HG02763 (cell line): ENCODE results near the gene SERPINC1.
"Not testable (repeated sequence)": the region's sequence is repeated elsewhere in the genome, so short reads cannot be mapped to it uniquely, and the experiment has no call there.

Experiments
- ATAC-seq: cut with Tn5 transposase; IDR thresholded peaks from one replicate; pipeline ENCODE4 v1.9.1; 2021; ENCODE audit warnings: mild to moderate bottlenecking, moderate library complexity; ENCODE audit not compliant: unreplicated experiment

The SERPINC1 gene

DNA sequence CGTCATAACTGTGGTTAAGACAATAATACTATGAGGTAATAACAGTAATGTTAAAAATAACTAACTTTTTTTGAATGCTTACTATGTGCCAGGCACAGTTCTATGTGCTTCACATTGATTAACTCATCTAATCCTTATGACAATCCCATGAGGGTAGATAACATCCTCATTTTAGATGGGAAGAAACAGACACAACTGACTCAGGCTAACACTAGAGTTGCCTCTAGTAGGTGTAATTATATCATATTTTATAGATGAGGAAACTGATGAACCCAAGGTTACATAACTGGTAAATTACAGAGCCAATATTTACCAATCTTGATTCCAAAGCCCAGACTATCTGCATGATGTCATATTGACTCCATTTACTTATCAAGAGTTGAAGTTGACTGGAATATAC is 23.5 kb downstream of the SERPINC1 start:
- ATAC-seq, result no peak

DNA sequence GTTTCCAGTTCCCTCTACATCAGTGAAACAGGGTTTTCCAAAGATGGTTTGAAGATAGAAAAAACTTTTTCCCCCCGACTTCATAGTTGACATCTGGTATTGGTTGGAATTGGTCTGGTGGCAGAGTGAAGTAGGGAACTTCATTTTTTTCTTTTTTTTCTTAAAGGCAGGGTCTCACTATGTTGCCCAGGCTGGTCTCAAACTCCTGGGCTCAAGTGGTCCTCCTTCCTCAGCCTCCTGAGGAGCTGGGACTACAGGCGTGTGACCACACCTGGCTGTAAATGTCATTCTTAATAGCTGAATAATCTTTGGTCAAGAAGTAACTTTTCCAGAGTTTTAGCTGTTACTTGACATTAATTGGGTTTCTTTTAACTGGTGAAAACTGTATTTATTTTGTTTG is 27.2 kb downstream of the SERPINC1 start:
- ATAC-seq, result no peak

- no peak for ATAC-seq
Observed at GRCh38 chr1:173888749-173889148, 28.4 kb downstream of the SERPINC1 start.

DNA sequence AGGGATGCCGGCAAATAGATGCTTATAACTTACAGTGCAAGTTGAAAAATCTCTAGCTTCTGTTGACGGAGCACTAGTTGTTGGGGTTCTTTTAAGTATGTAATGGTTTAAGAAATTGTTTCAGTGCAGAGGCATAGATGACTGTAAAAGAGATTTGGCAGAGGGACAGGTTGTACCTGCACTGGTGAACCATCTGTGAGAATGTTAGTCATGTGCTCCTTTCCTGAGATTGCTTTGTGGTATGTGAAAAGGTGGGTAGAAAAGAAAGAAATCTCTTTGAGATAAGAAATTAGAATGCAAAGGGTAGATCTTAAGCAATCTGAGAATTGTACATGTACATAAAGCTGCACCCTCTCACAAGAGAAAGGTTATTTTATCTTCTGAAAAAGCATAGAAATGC is 29.5 kb downstream of the SERPINC1 start:
- no peak for ATAC-seq

GRCh38 chr1:173886746-173887611 is 30.1 kb downstream of the SERPINC1 start:
- no peak for ATAC-seq

DNA sequence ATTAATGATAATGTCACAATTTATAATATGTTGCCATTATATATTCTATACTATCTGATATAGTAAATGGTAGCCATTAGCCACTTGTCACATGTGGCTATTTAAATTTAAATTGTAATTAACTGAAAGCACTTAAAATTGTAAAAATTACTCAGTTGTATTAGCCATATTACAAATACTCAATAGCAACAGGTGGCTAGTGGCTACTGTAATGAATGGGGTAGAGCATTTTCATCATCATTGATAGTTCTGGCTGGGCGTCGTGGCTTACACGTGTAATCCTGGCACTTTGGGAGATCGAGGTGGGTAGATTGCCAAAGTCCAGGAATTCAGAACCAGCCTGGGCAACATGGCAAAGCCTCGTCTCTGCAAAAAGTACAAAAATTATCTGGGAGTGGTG is 32.4 kb downstream of the SERPINC1 start:
- no peak for ATAC-seq

- not testable (repeated sequence) for ATAC-seq
Observed at GRCh38 chr1:173881117-173881516, 36.0 kb downstream of the SERPINC1 start.

DNA sequence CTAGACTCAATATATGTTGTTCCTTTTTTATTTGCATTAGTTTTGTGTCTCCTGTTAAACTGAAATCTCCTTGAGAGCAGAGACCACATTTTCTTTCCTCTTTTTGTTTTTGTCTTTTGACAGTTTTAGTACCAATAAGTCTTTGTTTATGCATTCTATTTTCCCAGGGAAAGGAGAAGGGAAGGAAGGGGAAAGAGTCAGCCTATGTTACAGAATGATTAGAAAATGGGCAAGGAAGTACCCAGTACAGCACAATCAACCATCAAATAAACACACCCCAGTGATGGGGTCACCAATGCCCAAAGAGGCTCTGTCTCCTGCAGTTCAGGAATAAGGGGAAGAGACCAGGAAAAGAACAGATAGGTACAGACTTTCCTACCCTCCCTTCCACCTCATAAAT is 38.9 kb downstream of the SERPINC1 start:
- no peak for ATAC-seq

GRCh38 chr1:173876732-173877131 is 40.4 kb downstream of the SERPINC1 start:
- ATAC-seq, result no peak

GRCh38 chr1:173871500-173871899 is 45.6 kb downstream of the SERPINC1 start:
- no peak for ATAC-seq

- no peak for ATAC-seq
Observed at GRCh38 chr1:173871091-173871490, 46.0 kb downstream of the SERPINC1 start.

- ATAC-seq, result no peak
Observed at GRCh38 chr1:173870252-173871075, 46.7 kb downstream of the SERPINC1 start.

GRCh38 chr1:173869021-173869359 is 48.1 kb downstream of the SERPINC1 start:
- ATAC-seq, result no peak

DNA sequence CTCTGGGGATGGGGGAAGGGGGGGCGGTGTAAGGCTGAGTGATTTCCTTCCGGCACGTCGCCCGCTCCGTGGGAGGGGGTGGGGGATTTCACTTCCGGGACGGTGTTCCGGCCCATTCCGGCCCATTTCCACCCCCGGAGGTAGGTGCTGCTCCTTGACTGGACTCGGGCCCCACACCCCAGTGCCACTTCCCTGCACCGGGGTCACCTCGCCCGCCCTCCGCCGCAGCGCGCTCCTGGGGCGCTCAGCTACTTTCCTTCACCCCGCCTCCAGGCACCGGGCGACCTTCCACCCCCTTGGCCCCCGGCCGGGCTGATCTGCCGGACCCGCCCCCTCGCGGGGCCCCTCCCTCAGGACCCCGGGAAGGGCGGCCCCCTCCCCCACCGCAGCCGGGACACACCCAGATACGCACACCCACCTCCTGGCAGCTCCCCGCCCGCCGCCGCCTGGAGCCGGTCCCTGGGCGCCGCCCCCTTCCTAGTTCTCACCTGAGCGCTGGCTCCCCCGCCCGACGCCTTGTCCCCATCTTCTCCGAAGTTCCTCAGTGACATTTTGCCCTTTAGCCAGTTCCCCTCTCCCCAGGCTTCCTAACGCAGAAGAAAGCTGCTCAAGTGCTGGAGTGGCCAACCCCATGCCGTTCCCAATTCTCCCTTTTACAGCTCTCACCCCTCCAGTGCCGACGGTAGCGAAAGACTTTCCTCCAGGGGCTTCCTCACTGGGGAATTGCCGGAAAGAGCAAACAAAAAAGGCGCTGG is 48.7 kb downstream of the SERPINC1 start, which contains the start of gene ZBTB37:
Gene ZBTB37, plus strand, starts transcription at position 115 of the 755 bp plus-strand sequence. CDS start 1,846 bp downstream, outside the sequence.
- ATAC-seq, result peak; percentile 51

GRCh38 chr1:173867753-173868265 is 49.3 kb downstream of the SERPINC1 start, which contains the start of gene GAS5:
Gene GAS5 (minus strand): TSS chr1:173867989.
- peak; percentile 71 for ATAC-seq

- no peak for ATAC-seq
Observed at GRCh38 chr1:173867141-173867752, 49.9 kb downstream of the SERPINC1 start.

- no peak for ATAC-seq
Observed at GRCh38 chr1:173866413-173867115, 50.6 kb downstream of the SERPINC1 start.

DNA sequence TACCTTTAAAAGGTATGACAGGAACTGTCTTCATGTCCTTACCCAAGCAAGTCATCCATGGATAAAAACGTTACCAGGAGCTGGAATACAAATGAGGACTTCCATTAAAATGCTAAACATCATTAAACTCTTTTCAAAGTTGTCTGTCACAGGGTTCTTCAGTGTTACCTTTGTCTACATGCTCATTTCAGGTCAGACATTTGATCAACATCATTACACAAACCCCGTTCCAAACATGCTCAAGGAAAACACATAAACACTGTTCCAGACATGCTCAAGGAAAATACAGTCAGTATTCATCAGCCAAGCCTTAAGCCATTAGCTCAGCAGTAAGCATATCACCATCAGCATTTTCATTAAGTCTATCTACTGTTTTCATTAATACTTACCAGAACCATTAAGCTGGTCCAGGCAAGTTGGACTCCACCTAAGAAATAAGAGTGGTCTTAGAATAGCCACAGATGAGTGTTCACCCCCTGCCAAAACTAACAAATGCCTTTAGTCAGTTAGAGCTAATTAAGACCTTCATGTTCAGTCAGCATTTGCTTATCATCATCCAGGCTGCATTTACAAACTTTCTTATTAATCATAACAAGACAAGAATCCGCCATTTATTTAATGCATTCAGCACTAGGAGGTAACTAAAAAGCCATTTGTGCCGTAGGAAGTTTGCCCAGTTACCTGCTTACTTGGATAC is 51.5 kb downstream of the SERPINC1 start:
- no peak for ATAC-seq

DNA sequence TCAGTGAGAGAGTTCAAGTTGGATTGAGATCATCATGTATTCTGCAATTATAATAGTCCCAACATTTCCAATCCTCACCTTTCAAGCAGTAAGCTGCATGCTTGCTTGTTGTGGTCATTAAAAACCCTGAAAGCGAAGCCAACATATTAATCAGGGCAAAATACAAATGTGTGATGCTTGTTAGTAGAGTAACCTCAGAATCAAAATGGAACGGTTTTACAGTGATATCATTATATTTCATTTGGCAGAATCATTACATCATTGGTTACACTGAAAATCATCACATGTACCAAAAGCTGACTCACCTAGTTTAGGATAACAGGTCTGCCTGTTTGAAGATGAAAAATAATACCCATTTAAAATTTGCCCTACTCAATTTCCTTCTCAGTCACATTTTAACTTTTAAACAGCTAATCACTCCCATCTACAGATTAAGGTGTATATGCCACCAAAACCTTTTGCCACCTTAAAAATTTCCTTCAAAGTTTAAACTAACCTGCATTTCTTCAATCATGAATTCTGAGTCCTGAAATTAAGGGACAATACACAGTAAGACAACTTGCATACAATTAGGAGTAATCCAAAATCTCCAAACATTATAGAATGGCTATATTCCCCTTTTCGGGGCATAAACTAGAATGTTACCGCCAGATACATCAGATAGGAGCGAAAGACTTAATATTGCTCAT is 52.8 kb downstream of the SERPINC1 start:
- ATAC-seq, result no peak
